ENCODE data around the gene IRF2BP1.

GRCh38 chr19:45883881-45884681 is 1.9 kb downstream of the IRF2BP1 start:
- TF ChIP-seq HOXA7 (CRISPR knock-in tag; IDR thresholded peaks at IDR 0.05) (no peak), ZNF256 (CRISPR knock-in tag; conservative IDR thresholded peaks at IDR 0.05) (no peak)
- TF ChIP-seq, protein P1, sequence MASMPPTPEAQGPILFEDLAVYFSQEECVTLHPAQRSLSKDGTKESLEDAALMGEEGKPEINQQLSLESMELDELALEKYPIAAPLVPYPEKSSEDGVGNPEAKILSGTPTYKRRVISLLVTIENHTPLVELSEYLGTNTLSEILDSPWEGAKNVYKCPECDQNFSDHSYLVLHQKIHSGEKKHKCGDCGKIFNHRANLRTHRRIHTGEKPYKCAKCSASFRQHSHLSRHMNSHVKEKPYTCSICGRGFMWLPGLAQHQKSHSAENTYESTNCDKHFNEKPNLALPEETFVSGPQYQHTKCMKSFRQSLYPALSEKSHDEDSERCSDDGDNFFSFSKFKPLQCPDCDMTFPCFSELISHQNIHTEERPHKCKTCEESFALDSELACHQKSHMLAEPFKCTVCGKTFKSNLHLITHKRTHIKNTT (CRISPR knock-in tag; IDR thresholded peaks at IDR 0.05): no peak

Measured in HepG2 (cell line).